G401.6 (cell line): Measurements from ENCODE around the gene ABAT.

ENCODE experiments used
- FAIRE-seq: peaks from 2 replicates; lab custom pipeline; 2012; peaks lifted over from hg19 to GRCh38; lab: Jason Lieb, UNC

ABAT gene

DNA sequence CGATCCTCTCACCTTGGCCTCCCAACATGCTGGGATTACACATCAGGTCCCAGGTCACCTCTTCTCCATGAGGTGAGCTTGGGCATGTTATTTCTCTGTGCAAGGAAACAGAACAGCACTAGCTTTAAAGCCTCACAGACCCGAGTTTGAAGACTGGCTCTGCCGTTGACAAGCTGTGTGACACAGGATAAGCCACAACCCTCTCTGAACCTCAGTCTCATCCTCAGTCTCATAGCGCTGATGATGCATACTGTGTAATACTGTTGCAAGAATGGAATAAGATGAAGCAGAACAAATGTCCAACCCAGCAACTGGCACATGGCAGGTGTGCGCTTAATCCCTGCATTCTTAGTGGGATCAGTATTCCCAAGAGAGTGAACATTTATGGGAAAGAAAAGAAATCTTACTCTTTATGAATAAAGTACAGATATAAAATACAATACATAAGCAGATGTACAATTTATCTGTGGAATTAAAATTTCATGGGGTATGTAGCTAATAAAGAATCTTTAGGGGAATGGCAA lies 43.5 kb downstream of the ABAT start:
- FAIRE-seq = no peak

DNA sequence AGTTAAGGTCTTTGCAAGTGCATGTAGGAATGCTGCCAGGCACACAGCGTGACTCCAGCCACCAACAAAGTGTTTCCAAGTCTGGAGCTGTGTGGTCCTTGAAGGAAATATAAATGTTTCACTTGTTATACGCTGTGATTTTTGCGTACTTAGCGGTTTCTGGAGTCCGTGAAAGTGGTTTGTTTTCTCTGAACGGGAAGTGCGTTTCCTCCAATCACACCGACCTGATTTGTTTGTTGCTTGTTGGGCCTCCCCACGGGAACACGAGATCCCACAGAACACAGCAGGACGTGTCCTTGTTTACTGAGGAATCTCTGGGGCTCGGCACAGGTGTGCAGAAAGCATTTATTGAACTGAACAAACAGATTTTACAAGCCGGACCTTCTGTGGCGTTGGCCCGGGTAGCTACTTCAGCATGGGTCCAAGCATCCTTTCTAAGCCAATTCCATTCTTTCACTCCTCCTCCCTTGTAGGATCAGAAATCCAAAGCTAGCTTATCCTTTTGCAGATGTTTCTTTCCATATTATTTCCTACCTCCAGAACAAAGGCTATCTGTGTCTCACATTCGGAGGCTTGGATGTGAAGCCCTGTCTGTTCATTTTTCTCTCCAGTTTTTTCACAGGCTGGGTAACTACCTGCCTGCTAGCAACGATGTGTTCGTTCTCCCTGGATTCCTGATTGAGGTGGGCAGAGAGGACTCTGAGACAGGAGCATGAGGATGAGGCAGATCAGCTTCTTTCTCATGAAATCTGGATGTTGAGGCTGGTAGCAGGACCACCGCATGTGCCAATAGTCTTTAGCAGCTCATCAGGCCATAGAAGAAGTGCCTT lies 44.6 kb downstream of the ABAT start:
- FAIRE-seq = no peak

GRCh38 chr16:8720080-8720966 lies 45.9 kb downstream of the ABAT start:
- no peak for FAIRE-seq

DNA sequence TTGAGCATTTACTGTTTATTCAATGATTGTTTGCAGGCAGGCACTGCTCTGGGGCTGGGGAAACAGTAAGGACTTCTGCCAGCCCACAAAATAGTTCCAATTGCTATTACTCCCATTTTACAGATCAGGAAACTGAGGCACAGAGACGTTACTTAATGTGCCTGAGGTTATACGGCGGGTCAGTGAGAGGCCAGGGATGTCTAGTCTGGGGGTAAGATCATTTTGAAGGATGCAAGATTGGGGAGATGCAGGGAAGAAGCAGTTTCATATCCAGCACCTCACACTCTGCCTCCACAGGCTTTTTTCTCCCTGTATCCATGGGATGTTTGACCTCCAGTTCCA lies 46.5 kb downstream of the ABAT start:
- no peak for FAIRE-seq

- no peak for FAIRE-seq
These were observed 47.1 kb downstream of the ABAT start for GRCh38 chr16:8721336-8722024.

DNA sequence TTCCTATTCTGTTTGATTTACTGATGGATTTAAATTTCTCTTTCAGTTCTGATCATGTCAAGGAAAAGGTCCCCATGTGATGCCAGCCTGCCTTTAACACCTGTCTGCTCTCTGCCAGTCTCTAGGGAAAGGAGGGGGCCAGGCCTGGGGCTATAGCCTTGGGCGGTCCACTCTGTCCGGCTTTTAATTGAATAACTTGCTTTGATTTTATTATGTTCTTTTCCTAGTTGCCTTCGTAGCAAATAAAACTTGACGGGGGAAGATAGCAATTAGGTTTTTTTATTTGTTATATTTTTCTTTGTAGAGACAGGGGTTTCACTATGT lies 47.6 kb downstream of the ABAT start:
- no peak for FAIRE-seq

DNA sequence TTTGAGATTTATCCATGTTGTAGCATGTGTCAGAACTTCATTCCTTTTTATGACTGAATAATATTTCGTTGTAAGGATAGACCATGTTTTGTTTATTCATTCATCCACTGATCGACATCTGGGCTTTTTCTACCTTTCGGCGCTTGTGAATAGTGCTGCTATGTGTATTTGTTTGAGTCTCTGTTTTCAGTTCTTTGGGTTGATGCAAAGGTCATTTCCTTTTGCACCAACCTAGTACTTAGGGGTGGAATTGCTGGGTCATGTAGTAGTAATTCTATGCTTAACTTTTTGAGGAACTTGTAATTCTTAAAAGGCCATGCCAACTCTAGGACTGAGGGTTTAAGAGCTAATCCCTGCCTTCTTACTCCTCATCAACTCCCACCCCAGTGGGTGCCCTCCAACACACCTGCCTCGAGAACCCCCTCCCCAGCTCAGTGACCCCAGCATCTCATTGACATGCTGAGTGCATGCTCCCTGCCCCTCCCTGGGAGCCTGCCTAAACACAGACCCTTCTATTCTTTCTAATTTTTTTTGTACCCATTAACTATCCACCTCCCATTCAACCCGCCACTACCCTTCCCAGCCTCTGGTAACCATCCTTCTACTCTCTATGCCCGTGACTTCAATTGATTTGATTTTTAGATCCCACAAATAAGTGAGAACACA lies 51.2 kb downstream of the ABAT start:
- FAIRE-seq = no peak

- no peak for FAIRE-seq
These were observed 52.9 kb downstream of the ABAT start for GRCh38 chr16:8727131-8727806.

GRCh38 chr16:8727857-8728618 lies 53.6 kb downstream of the ABAT start:
- no peak for FAIRE-seq

- FAIRE-seq = no peak
These were observed 55.4 kb downstream of the ABAT start for GRCh38 chr16:8729779-8730334.

- no peak for FAIRE-seq
These were observed 56.0 kb downstream of the ABAT start for GRCh38 chr16:8730335-8730915.

DNA sequence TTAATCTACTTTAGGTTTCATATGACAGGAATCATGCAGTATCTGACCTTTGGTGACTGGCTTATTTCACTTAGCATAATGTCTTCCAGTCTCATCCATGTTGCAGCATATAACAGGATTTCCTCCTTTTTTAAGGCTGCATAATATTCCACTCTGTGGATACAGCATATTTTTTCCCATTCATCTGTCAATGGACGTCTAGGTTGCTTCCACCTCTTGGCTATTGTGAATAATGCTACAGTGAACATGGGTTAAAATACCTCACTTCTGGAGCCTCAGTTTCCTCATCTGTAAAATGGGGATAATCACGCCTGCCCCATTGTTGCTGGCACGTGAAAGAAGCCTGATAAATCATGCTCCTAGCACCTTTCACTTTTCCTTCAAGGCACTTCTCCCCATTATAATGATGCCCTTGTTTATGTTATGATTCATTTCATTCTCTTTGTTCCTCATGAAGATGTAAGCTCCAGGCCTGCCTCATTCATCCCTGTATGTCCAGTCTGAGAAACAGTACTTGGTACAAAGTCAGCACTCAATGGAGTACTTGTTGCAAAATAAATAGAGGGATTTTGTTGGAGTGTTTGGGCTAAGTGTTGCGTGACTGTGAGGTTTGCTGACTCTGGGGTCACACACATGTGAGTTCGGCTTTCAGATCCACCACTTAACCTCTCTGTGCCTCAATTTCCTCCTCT lies 59.6 kb downstream of the ABAT start:
- no peak for FAIRE-seq

GRCh38 chr16:8735574-8735973 lies 61.2 kb downstream of the ABAT start:
- FAIRE-seq = no peak

GRCh38 chr16:8736123-8736668 lies 61.8 kb downstream of the ABAT start:
- FAIRE-seq = no peak

GRCh38 chr16:8739151-8739550 lies 64.7 kb downstream of the ABAT start:
- no peak for FAIRE-seq

- FAIRE-seq = no peak
These were observed 65.7 kb downstream of the ABAT start for GRCh38 chr16:8739989-8740704.

- FAIRE-seq = no peak
These were observed 66.4 kb downstream of the ABAT start for GRCh38 chr16:8740775-8741355.

DNA sequence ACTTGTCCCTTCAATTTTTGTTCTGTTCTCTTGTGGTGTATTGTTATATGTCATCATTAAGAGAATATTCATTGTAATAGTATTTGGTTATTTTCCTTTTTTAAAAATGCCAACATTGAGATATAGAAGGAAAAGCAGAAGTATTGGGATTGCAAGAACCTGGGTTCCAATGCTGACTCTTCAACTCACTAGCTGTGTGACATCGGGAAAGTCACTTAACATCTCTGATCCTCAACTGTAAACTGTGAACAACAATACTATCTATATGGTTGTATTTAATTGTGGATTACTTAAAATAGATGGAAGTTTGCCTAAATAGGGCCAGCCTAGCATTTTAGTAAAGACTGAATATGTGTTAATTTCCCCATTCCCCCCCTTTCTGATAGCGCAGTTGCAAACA lies 67.2 kb downstream of the ABAT start:
- FAIRE-seq = no peak
